CD4-positive, alpha-beta T cell (primary cell): ENCODE results near the gene GTF2H3. TPM values are rescaled to one million over a fixed set of nuclear protein-coding genes. Genes with fewer than 3 reads are reported as not detected.

Source experiments
- ATAC-seq: fragments of 200-7000 bp; cut with Tn5 transposase; one replicate; pipeline ENCODE4 v1.10.0; 2022; ENCODE audit warnings: mild to moderate bottlenecking; ENCODE audit not compliant: poor library complexity
- CTCF ChIA-PET: fragments of 350-600 bp; sonication (Branson Sonifier 250); formaldehyde crosslinking; loops from one replicate; lab custom pipeline; 2021; ENCODE audit warnings: antibody characterized with exemption, inconsistent platforms; lab: Charles Lee
- POLR2A ChIA-PET: fragments of 350-600 bp; sonication (Branson Sonifier 250); formaldehyde crosslinking; loops from one replicate; lab custom pipeline; 2021; ENCODE audit warnings: antibody characterized with exemption, inconsistent platforms; lab: Charles Lee
- DNase-seq, 14 experiments: peaks; one replicate each; pipeline ENCODE4 v3.0.0-alpha.2; 2013 to 2020; ENCODE audit warnings: mixed read lengths in 2 of 14
- H3K27ac ChIP-seq, 2 donors: one replicate each; pipeline versions ENCODE4 v1.5.1 to v1.7.0; 2013; ENCODE audit warnings: low read length in 2 of 2, low read depth in 1 of 2, mild to moderate bottlenecking in 1 of 2
- H3K27me3 ChIP-seq, 2 experiments: 1 replicate in 1 of 2; 2 replicates in 1 of 2; pipeline versions ENCODE4 v1.6.1 to v1.7.0; 2013; ENCODE audit warnings: low read length in 2 of 2, control low read depth in 1 of 2, mild to moderate bottlenecking in 1 of 2, moderate library complexity in 1 of 2; ENCODE audit not compliant: insufficient read depth in 2 of 2, control insufficient read depth in 1 of 2
- H3K36me3 ChIP-seq: one replicate; pipeline ENCODE4 v1.6.1; 2013; ENCODE audit warnings: low read length, control low read depth; ENCODE audit not compliant: insufficient read depth
- H3K4me1 ChIP-seq: one replicate; pipeline ENCODE4 v1.6.1; 2013; ENCODE audit warnings: low read length, control low read depth; ENCODE audit not compliant: insufficient read depth
- H3K4me3 ChIP-seq: one replicate; pipeline ENCODE4 v1.5.1; 2013; ENCODE audit warnings: mild to moderate bottlenecking, low read length, moderate library complexity
- H3K9me3 ChIP-seq, 2 experiments: 1 replicate in 1 of 2; 2 replicates in 1 of 2; pipeline versions ENCODE4 v1.6.1 to v1.7.0; 2013; ENCODE audit warnings: low read length in 2 of 2, mild to moderate bottlenecking in 2 of 2, control low read depth in 1 of 2, moderate library complexity in 1 of 2; ENCODE audit not compliant: control insufficient read depth in 1 of 2, insufficient read depth in 1 of 2
- H3K27ac Mint-ChIP-seq: one replicate; pipeline ENCODE4 v1.8.0; 2020; ENCODE audit warnings: mixed read lengths
- H3K27me3 Mint-ChIP-seq: one replicate; pipeline ENCODE4 v1.8.0; 2021; ENCODE audit warnings: mixed read lengths
- H3K36me3 Mint-ChIP-seq: one replicate; pipeline ENCODE4 v1.8.0; 2021; ENCODE audit warnings: low read depth, mixed read lengths
- H3K4me1 Mint-ChIP-seq: one replicate; pipeline ENCODE4 v1.8.0; 2021; ENCODE audit warnings: low read depth, mixed read lengths
- H3K4me3 Mint-ChIP-seq: one replicate; pipeline ENCODE4 v1.8.0; 2020; ENCODE audit warnings: mild to moderate bottlenecking, mixed read lengths
- H3K9me3 Mint-ChIP-seq: one replicate; pipeline ENCODE4 v1.8.0; 2020; ENCODE audit warnings: mixed read lengths
- CTCF ChIP-seq: fragments of 200-600 bp; IDR thresholded peaks from one replicate; pipeline ENCODE4 v1.8.0; 2022; ENCODE audit warnings: antibody characterized with exemption, mild to moderate bottlenecking
- intact Hi-C, 2 experiments: fragments of 100-400 bp; cut with DNase I in 1 of 2; cut with micrococcal nuclease in 1 of 2; formaldehyde crosslinking; loops; one replicate each; pipeline versions ENCODE4 v1.15.1 to v1.9.0; 2023 to 2025; cut with DNase I, micrococcal nuclease
- total RNA-seq, 174 experiments: library from RNA in 2 of 174; stranded (reverse) in 2 of 174; gene quantifications; one replicate each; pipeline ENCODE4 v1.2.3 and lab custom pipeline; 2021 to 2026

Gene GTF2H3
- total RNA-seq, 2 experiments from 2014 or later = 12.3 to 12.9 TPM

DNA sequence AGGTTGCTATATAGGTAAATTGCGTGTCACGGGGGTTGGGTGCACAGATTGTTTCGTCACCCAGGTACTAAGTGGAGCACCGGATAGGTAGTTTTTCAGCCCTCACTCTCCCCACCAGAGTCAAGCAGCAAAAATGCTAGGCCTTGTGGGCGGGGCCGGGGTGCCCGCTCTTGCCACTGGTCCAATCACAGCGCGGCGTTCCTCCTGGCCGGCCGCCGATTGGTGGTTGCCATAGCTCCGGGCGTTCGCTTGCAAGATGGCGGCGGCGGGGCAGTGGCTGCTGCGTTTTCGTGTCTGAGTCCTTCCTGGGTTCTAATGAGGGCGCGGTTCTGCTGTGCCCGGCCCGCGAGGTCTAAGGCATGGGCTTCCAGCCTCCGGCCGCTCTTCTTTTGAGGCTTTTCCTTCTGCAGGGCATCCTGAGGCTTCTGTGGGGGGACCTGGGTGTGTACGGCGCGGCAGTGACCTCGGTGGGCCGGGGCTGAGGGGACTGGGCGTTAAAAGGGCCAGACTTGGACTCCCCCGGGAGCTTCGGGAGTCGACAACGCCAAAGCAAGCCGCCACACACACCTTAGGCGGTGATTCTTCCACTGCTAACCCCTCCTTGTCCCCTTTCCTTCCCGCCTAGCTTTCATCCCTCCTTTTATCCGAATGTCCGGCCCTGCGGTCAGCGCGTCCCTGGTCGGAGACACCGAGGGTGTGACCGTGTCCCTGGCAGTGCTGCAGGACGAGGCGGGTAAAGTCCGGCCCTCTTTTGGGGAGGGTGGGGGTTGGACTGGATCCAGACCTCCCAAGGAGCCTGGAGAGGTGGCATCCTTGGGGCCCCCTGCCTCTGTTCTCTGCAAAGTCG lies 37.5 kb downstream of the GTF2H3 start, which contains the start of gene TCTN2:
Gene TCTN2, plus strand, starts transcription at position 232 of the 847 bp plus-strand sequence. Its CDS starts 128 bp downstream, at position 360.
- ATAC-seq = peak; percentile 100
- peaks cover 12% of the 10 kb centered on the region for H3K36me3 ChIP-seq
- intact Hi-C loops = loop anchor here in 1 of 2 experiments (2.0 kb wide), 1 partner anchor 42 kb away; the partner anchor contains the start of gene ATP6V0A2
- Mint-ChIP-seq H3K4me3 (peak within 1 kb of the TSS; percentile 89), H3K27me3 (no peaks in the 10 kb centered on the region), H3K27ac (peak within 1 kb of the TSS; percentile 69), H3K4me1 (peaks cover 15% of the 10 kb centered on the region), H3K9me3 (no peaks in the 10 kb centered on the region), H3K36me3 (peaks cover 15% of the 10 kb centered on the region)
- H3K4me3 ChIP-seq = peak within 1 kb of the TSS; percentile 94
- H3K27ac ChIP-seq = no peak within 1 kb of the TSS
- H3K4me1 ChIP-seq = peaks cover 18% of the 10 kb centered on the region
- CTCF ChIA-PET = no interaction called here
- POLR2A ChIA-PET = interaction anchor here (1.0 kb wide), 1 partner anchor 41 kb away, joined by 14 read pairs; the partner anchor contains the start of gene ATP6V0A2
- DNase-seq = peak; percentile 89 to 95 (median 92)
- H3K9me3 ChIP-seq = no peaks in the 10 kb centered on the region
- H3K27me3 ChIP-seq = no peaks in the 10 kb centered on the region
- TF ChIP-seq CTCF = no peak

DNA sequence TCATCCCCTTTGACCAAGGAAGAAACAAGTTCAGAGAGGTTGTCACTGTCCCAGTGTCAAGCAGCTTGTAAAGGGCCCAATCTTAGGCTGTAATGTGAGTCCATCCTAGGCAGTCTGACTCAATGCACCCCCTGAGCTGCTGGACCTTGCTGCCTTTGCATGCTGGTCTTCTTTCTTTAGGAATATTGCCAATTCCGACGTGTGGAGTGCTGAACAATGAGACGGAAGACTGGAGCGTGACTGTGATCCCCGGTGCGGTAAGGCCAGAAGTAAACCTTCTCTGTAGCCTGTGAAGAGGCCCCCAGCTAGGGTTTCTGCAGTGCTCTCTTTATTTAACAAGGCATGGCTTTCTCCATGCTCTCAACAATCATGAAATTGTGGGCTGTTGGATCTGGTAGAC lies 38.2 kb downstream of the GTF2H3 start:
- ATAC-seq (no peak), DNase-seq (no peak)
- Histone ChIP-seq H3K4me1 (peaks cover 18% of the 10 kb centered on the region), H3K4me3 (peak overlapping the region; percentile 94), H3K36me3 (peaks cover 12% of the 10 kb centered on the region), H3K27me3 (no peaks in the 10 kb centered on the region), H3K27ac (no peak overlapping the region), H3K9me3 (no peaks in the 10 kb centered on the region)
- ChIA-PET POLR2A (no interaction called here), CTCF (interaction anchor here (0.6 kb wide), 1 partner anchor 40 kb away, joined by 3 read pairs; no protein-coding TSS in a partner anchor)
- Mint-ChIP-seq H3K27ac (no peak overlapping the region), H3K9me3 (no peaks in the 10 kb centered on the region), H3K4me1 (peaks cover 15% of the 10 kb centered on the region), H3K36me3 (peaks cover 20% of the 10 kb centered on the region), H3K27me3 (no peaks in the 10 kb centered on the region), H3K4me3 (peak overlapping the region; percentile 89)
- intact Hi-C loops = loop anchor here in 1 of 2 experiments (2.0 kb wide), 1 partner anchor 41 kb away; the partner anchor contains the start of gene ATP6V0A2
- TF ChIP-seq CTCF = no peak

DNA sequence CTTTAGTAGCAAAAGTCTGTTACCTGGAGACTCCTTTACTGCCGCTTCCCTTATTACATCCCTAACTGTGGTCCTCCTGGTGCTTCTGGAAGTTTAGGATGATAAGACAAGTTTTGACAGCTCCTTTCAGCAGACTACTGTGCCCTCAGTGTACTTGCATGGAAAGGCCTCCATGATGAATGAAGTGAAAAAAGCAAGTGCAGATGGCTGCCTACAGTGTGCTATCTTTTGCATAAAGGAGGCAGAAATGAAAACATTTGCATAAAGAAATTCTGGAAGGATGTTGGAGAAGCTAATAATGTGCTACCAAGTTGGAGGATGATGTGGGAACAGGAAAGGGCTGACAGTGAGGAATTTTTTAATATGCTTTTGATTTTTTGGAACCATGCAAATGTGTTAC lies 41.8 kb downstream of the GTF2H3 start:
- Mint-ChIP-seq H3K27ac (no peak overlapping the region), H3K4me1 (peaks cover 15% of the 10 kb centered on the region), H3K36me3 (peaks cover 31% of the 10 kb centered on the region), H3K27me3 (no peaks in the 10 kb centered on the region), H3K9me3 (no peaks in the 10 kb centered on the region), H3K4me3 (no peak overlapping the region)
- POLR2A ChIA-PET = interaction anchor here (0.6 kb wide), 1 partner anchor 36 kb away, joined by 3 read pairs; no protein-coding TSS in a partner anchor
- Histone ChIP-seq H3K27me3 (no peaks in the 10 kb centered on the region), H3K27ac (no peak overlapping the region), H3K36me3 (peaks cover 12% of the 10 kb centered on the region), H3K4me3 (no peak overlapping the region), H3K4me1 (peaks cover 18% of the 10 kb centered on the region), H3K9me3 (no peaks in the 10 kb centered on the region)
- no peak for TF ChIP-seq CTCF
- no peak for ATAC-seq
- no peak for DNase-seq
- CTCF ChIA-PET = no interaction called here
- intact Hi-C loops = loop anchor here in 1 of 2 experiments (2.0 kb wide), 1 partner anchor 41 kb away; no protein-coding TSS in a partner anchor
